GM19035 (cell line): Measurements from ENCODE around the gene PLCB4.
"Not testable (repeated sequence)": the region's sequence is repeated elsewhere in the genome, so short reads cannot be mapped to it uniquely, and the experiment has no call there.

Source experiments
- ATAC-seq: cut with Tn5 transposase; IDR thresholded peaks from one replicate; pipeline ENCODE4 v1.9.1; 2021; ENCODE audit not compliant: unreplicated experiment

PLCB4 gene

GRCh38 chr20:9068841-9069663, at the start of gene PLCB4:
Gene PLCB4 (plus strand): TSS chr20:9069087. CDS start chr20:9307815, 238,728 bp downstream.
- no peak for ATAC-seq

DNA sequence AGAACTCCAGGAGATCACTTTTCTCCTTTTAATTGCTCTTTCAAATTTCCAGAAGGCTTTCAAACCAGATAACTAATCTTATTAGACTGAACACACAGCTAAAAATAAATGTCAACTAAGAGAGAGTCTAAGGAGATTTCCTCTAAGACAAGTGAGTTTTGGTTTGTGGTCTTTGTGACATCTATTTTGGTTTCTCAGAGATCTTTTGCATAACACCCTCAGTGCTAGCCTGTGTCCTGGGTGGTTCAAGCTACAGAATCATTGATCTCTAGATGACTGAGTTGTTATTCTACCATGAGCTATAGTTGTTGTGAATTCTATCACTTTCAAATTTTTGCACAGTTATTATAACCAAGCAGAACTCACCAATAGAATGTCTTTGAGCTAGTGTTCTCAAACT, 49.1 kb upstream of the PLCB4 start:
- ATAC-seq, result no peak

DNA sequence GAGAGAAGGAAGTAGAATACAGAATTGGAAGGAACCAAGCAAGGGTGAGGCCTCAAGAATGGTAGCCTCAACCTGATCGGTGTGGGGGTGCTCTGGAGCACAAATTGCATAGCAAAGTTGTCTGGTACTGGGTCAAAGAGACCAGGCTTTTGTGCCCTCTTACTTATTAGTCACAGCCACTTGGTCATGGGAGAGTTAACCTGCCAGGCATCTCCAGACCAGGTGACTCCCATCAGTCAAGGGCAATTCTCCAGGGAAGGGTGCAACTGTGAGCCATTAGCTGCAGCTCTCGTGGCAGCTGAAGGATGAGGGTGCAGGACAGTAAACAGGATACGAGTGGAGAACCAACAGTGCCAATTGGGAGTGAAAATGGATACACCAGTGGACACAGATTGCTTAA, 47.7 kb upstream of the PLCB4 start:
- ATAC-seq, result no peak

GRCh38 chr20:9021699-9022098, 47.2 kb upstream of the PLCB4 start:
- ATAC-seq, result no peak

DNA sequence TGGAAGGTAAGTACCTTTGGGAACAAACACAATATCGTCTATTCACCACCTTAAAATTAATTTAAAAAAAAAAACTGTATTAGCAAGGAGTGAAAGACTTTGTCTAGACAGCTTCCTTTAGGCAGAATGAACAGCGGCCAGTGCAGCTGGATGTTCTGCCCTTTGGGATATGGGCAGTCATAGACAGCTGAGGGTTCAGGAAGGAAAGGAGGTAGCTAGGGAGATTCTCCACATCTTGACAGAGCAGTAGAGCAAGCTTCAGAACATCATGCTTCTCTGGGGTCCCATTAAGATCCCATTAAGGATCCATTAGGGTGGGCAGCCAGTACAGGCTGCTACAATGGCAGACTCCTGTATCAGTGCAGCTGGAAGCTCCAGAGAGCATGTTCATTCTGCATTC, 46.5 kb upstream of the PLCB4 start:
- no peak for ATAC-seq

DNA sequence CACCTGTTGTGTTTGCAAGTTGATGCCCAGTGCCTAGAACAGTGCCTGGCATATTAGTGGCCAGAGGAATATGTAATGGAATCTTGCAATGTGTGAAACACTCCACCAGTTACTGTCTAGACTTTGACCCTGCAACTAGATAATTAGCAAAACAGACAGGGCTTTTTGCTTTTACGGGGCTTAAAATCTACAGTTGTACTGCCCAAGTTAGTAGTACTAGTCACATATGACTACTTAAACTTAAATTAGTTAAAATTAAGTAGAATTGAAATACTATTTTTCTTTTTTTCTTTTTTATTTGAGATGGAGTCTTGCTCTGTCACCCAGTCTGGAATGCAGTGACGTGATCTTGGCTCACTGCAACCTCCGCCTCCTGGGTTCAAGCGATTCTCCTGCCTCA, 44.3 kb upstream of the PLCB4 start:
- no peak for ATAC-seq

DNA sequence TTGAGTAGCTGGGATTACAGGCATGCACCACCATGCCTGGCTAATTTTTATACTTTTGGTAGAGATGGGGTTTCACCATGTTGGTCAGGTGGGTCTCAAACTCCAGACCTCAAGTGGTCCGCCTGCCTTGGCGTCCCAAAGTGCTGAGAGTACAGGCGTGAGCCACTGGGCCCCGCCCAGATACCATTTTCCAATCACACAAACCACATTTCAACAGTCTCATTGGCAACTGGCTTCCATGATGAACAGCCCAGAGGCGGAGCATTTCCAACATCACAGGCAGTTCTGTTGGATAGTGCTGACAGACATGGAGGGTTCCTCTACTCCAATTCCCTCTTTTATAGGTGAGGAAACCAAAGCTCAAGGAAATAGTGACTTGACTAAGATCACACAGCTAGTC, 43.9 kb upstream of the PLCB4 start:
- ATAC-seq, result no peak

- ATAC-seq, result no peak
Observed at GRCh38 chr20:9025643-9026042, 43.2 kb upstream of the PLCB4 start.

DNA sequence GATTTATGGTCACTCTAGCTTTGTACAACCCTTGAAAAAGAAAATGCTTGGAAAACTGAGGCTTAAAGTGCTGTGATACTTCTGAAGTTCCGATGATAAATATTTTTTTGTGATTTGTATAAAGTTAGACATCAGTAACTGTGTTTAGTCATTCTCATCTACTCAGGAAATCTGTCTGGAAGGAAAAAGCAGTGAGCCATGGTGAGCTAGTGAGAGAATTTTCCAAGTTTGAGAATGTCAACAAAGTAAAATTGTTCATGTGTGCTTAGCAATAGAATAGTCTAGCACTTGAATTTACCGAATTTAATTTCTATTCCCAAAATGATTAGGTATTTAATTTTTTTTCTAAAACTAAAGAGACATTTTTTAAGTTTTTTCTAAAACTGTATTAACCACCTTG, 41.3 kb upstream of the PLCB4 start:
- no peak for ATAC-seq

GRCh38 chr20:9028419-9028818, 40.5 kb upstream of the PLCB4 start:
- no peak for ATAC-seq

- no peak for ATAC-seq
Observed at GRCh38 chr20:9031991-9032390, 36.9 kb upstream of the PLCB4 start.

GRCh38 chr20:9032758-9033157, 36.1 kb upstream of the PLCB4 start:
- no peak for ATAC-seq

DNA sequence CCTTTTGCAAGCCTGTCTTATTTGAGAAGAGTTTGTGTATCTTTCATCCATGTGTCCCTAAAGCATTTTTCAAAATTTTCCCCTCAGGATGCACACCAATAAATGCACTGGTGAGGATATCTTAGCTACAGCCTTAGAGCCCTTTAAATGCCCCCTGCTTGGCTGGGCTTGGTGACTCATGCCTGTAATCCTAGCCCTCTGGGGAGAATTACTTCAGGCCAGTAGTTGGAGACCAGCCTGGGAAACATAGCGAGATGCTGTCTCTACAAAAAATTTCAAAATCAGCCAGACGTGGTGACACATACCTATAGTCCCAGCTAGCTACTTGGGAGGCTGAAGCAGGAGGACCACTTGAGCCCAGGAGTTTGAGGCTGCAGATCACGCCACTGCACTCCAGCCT, 33.8 kb upstream of the PLCB4 start:
- no peak for ATAC-seq

DNA sequence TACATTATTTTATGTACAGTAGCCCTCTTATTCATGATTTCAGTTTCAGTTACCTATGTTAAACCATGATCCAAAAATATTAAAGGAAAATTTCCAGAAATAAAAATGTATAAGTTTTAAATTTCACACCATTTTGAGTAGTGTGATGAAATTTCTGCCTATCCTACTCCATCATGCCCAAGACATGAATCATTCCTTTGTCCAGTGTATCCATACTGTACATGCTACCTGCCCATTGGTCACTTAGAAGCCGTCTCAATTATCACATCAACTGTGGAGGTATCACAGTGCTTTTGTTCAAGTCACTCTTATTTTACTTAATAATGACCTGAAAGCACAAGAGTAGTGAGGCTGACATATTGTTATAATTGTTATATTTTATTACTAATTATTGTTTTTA, 32.3 kb upstream of the PLCB4 start:
- ATAC-seq, result no peak

DNA sequence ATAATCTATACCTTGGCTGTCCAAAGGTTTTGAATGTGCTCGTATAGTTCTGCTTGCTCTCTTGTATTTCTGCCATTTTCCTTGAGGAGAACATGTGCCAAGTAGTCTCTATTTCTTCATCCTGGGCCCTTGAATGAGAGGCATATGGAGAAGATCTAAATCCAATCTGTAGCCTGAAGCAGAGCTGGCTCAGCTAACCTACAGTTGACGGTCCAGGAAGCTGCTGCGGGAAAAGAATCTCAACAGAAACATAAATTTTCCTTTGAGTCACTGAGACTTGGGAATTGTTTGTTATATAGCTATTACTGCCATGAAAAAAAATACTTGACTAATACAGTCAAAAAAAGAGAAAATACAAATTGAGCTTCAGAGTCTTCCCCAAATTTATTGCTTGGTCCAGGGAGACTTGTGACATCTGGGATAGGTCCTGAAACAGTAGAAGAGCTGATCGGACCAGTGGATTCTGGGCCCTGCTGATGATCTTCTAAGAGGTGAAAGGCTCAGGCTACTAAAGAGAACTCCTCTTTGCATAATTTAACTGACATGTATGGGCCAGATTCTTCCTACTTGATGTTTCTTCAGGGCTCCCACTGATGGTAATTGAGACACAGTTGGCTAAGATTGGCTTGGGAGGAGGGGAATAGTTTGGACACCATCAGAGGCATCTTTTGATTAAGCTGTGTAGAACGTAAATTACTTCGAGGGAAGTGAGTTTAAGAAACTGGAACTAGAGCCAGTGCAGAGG, 29.9 kb upstream of the PLCB4 start:
- ATAC-seq, result no peak

- ATAC-seq, result no peak
Observed at GRCh38 chr20:9040863-9041524, 27.9 kb upstream of the PLCB4 start.

DNA sequence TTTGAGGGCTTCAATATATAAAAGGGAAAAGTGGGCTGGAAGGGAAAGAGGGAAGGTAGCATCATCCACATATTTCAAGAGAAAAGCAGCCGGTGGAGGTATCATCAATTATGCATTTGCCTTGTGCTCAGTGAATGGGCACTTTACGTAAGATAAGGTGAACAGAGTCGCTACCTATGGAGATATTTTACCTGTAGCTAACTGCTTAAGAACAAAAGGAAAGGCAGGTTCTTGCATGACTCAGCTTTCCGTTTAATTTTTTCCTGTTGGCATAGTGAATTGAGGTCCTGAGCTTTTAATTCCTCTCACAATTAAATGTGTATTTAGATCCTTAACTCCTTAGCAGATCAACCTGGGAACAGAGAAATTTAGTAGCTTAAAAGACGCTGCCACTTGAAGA, 25.5 kb upstream of the PLCB4 start:
- no peak for ATAC-seq

GRCh38 chr20:9047928-9048327, 21.0 kb upstream of the PLCB4 start:
- ATAC-seq, result not testable (repeated sequence)

GRCh38 chr20:9051508-9051907, 17.4 kb upstream of the PLCB4 start:
- no peak for ATAC-seq

DNA sequence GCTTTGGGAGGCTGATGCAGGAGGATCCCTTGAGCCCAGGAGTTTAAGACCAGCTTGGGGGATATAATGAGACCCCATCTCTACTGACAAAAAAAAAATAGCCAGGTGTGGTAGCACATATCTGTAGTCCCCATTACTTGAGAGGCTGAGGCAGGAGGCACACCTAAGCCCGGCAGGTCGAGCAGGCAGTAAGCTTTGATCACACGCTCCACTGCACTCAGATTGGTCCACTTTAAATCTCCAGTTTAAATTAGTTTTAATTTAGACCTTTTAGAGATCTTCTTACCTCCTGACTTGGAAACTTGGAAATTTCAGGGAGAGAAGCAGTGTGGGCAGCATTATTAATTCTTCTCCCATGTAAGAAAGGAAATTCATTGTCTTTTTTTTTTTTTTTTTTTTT, 16.8 kb upstream of the PLCB4 start:
- no peak for ATAC-seq

GRCh38 chr20:9053108-9053507, 15.8 kb upstream of the PLCB4 start:
- ATAC-seq, result no peak

DNA sequence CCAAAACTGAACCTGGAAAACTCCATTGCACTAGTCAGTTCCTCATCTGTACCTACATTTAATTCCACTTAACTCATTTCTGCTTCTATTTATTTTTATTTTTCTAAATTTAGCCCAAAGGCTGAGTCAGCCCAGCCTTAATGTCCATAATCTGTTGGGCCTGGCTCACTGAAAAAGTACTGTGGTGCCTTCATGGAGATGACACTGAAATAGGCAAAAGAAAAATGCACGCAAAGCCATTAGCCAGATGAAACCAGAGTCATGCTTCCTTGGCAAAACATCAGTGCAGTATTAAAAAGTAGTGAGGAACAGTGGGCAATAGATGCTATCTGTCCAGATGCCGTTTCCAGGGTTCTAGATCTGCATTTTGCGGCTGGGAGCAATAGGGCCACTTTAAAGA, 14.7 kb upstream of the PLCB4 start:
- ATAC-seq, result no peak
